IMR-90 (cell line): ENCODE results near the gene TRAPPC2L. TPM values are rescaled to one million over a fixed set of nuclear protein-coding genes. Genes with fewer than 3 reads are reported as not detected.

ENCODE experiments used
- ATAC-seq: fragments of 200-7000 bp; cut with Tn5 transposase; 2 replicates; pipeline ENCODE4 v1.9.1; 2020; ENCODE audit warnings: low read depth, mild to moderate bottlenecking, moderate library complexity
- BruUV-seq: library from RNA; stranded (reverse); fragments of 400-500 nt; replicated peaks from 2 replicates; lab custom pipeline; 2021; lab: Mats Ljungman, UMichigan
- CTCF ChIA-PET: fragments of 300-600 bp; formaldehyde crosslinking; extraction: SDS; loops from one replicate; lab custom pipeline; 2021; ENCODE audit warnings: antibody characterized with exemption; lab: Yijun Ruan, JAX
- POLR2A ChIA-PET: fragments of 300-600 bp; sonication (Branson Sonifier 250); formaldehyde crosslinking; loops from one replicate; lab custom pipeline; 2022; ENCODE audit warnings: antibody characterized with exemption; ENCODE audit not compliant: unreplicated experiment; lab: Charles Lee
- DNase-seq: peaks from one replicate; pipeline ENCODE4 v3.0.0; 2013
- H2AFZ ChIP-seq: replicated peaks from 2 replicates; pipeline ENCODE3; 2013; ENCODE audit warnings: low read length, mild to moderate bottlenecking; ENCODE audit not compliant: poor library complexity
- H2AK5ac ChIP-seq: 2 replicates; pipeline ENCODE4 v1.6.1; 2013; ENCODE audit warnings: low read depth, low read length, inconsistent platforms
- H2AK9ac ChIP-seq: replicated peaks from 2 replicates; pipeline ENCODE3; 2013; ENCODE audit warnings: mild to moderate bottlenecking, low read depth, low read length, moderate library complexity; ENCODE audit not compliant: poor library complexity
- H2BK120ac ChIP-seq: 2 replicates; pipeline ENCODE4 v1.6.1; 2013; ENCODE audit warnings: low read depth, low read length, inconsistent platforms
- H2BK15ac ChIP-seq: 3 replicates; pipeline ENCODE4 v1.6.1; 2013; ENCODE audit warnings: low read depth, low read length, inconsistent platforms
- H2BK20ac ChIP-seq: 2 replicates; pipeline ENCODE4 v1.6.1; 2013; ENCODE audit warnings: low read depth, mild to moderate bottlenecking, inconsistent platforms, low read length, moderate library complexity
- H2BK5ac ChIP-seq: 2 replicates; pipeline ENCODE4 v1.6.1; 2013; ENCODE audit warnings: mild to moderate bottlenecking, low read depth, low read length, inconsistent platforms; ENCODE audit not compliant: poor library complexity, severe bottlenecking
- H3K14ac ChIP-seq: replicated peaks from 2 replicates; pipeline ENCODE4 v1.6.1; 2013; ENCODE audit warnings: low read depth, low read length, inconsistent platforms
- H3K18ac ChIP-seq: 2 replicates; pipeline ENCODE4 v1.6.1; 2013; ENCODE audit warnings: low read depth, low read length, control low read depth
- H3K23ac ChIP-seq: 2 replicates; pipeline ENCODE4 v1.6.1; 2013; ENCODE audit warnings: low read depth, low read length, inconsistent platforms
- H3K27ac ChIP-seq: 2 replicates; pipeline ENCODE4 v1.5.1; 2013; ENCODE audit warnings: mild to moderate bottlenecking, control low read depth, low read length; ENCODE audit not compliant: insufficient read depth
- H3K27me3 ChIP-seq: 2 replicates; pipeline ENCODE4 v1.6.1; 2013; ENCODE audit warnings: low read length; ENCODE audit not compliant: control insufficient read depth, insufficient read depth
- H3K36me3 ChIP-seq: 2 replicates; pipeline ENCODE4 v1.6.1; 2013; ENCODE audit warnings: low read length, mixed read lengths; ENCODE audit not compliant: control insufficient read depth, insufficient read depth
- H3K4ac ChIP-seq: 2 replicates; pipeline ENCODE4 v1.6.1; 2013; ENCODE audit warnings: low read depth, low read length, inconsistent platforms
- H3K4me1 ChIP-seq: 2 replicates; pipeline ENCODE4 v1.6.1; 2013; ENCODE audit warnings: low read length, mixed read lengths; ENCODE audit not compliant: control insufficient read depth, insufficient read depth
- H3K4me2 ChIP-seq: 2 replicates; pipeline ENCODE4 v1.6.1; 2013; ENCODE audit warnings: low read depth, mild to moderate bottlenecking, control low read depth, low read length, moderate library complexity
- H3K4me3 ChIP-seq: 2 replicates; pipeline ENCODE4 v1.5.1; 2013; ENCODE audit warnings: low read depth, mild to moderate bottlenecking, control low read depth, low read length, moderate library complexity; ENCODE audit not compliant: insufficient read depth
- H3K56ac ChIP-seq: 2 replicates; pipeline ENCODE4 v1.6.1; 2013; ENCODE audit warnings: low read length, inconsistent platforms; ENCODE audit not compliant: insufficient read depth; ENCODE audit errors: extremely low read depth
- H3K79me1 ChIP-seq, 2 experiments: 2 replicates each; pipeline ENCODE4 v1.6.1; 2013; ENCODE audit warnings: low read length in 2 of 2, inconsistent platforms in 1 of 2, low read depth in 1 of 2
- H3K9ac ChIP-seq: 2 replicates; pipeline ENCODE4 v1.6.1; 2013; ENCODE audit warnings: low read depth, low read length, control low read depth
- H3K9me1 ChIP-seq: 2 replicates; pipeline ENCODE4 v1.6.1; 2013; ENCODE audit warnings: low read length, inconsistent platforms; ENCODE audit not compliant: insufficient read depth
- H3K9me3 ChIP-seq: 2 replicates; pipeline ENCODE4 v1.6.1; 2013; ENCODE audit warnings: low read length; ENCODE audit not compliant: control insufficient read depth, insufficient read depth
- H4K20me1 ChIP-seq: 2 replicates; pipeline ENCODE4 v1.6.1; 2013; ENCODE audit warnings: low read length, inconsistent platforms; ENCODE audit not compliant: insufficient read depth
- H4K5ac ChIP-seq: 2 replicates; pipeline ENCODE4 v1.6.1; 2013; ENCODE audit warnings: mild to moderate bottlenecking, low read depth, low read length, control low read depth
- H4K8ac ChIP-seq, 2 experiments: 2 replicates each; pipeline ENCODE4 v1.6.1; 2013; ENCODE audit warnings: low read depth in 2 of 2, low read length in 2 of 2, control low read depth in 1 of 2, inconsistent platforms in 1 of 2
- H4K91ac ChIP-seq: 2 replicates; pipeline ENCODE4 v1.6.1; 2013; ENCODE audit warnings: low read depth, low read length, inconsistent platforms; ENCODE audit not compliant: insufficient read depth
- RFX5 ChIP-seq: IDR thresholded peaks from 2 replicates; pipeline ENCODE4 v1.8.0; 2012; ENCODE audit warnings: low read depth, mild to moderate bottlenecking, low read length, moderate library complexity
- WGBS, 2 experiments: methylation state at CpG; one replicate each; pipeline versions ENCODE4 v1.1.5 to v1.1.7; 2013; ENCODE audit warnings: missing lambda C conversion rate in 2 of 2; ENCODE audit not compliant: insufficient read length in 1 of 2; ENCODE audit errors: extremely low coverage in 2 of 2; 5-methylcytosine and 5-hydroxymethylcytosine counted together
- dilution Hi-C: fragments of 300-500 bp; cut with HindIII; formaldehyde crosslinking; loops from one replicate; pipeline ENCODE4 v1.14.3; 2018; ENCODE audit warnings: low sequenced_read_pairs; ENCODE audit not compliant: unreplicated experiment
- in situ Hi-C: fragments of 300-500 bp; cut with MboI; formaldehyde crosslinking; loops from 3 replicates; pipeline ENCODE4 v1.14.3; 2019; ENCODE audit warnings: low sequenced_read_pairs, inconsistent platforms, mixed read lengths
- intact Hi-C: fragments of 100-400 bp; cut with micrococcal nuclease; formaldehyde crosslinking; loops from 2 replicates; pipeline ENCODE4 v1.10.0; 2022
- polyA plus RNA-seq, 3 experiments: library from polyadenylated mRNA; depleted of rRNA; stranded (reverse); fragments of >200 nt; gene quantifications; 2 replicates each; pipeline ENCODE4 v1.2.3, GENCODE V29; 2012; ENCODE audit warnings: low replicate concordance in 1 of 3
- total RNA-seq: library from RNA; depleted of rRNA; stranded (reverse); fragments of >200 nt; gene quantifications from 2 replicates; pipeline ENCODE4 v1.2.3, GENCODE V29; 2012

TRAPPC2L gene
- total and polyA plus RNA-seq, 2 of the 4 experiments (the other 2 are of a cell fraction): 102 to 109 TPM

DNA sequence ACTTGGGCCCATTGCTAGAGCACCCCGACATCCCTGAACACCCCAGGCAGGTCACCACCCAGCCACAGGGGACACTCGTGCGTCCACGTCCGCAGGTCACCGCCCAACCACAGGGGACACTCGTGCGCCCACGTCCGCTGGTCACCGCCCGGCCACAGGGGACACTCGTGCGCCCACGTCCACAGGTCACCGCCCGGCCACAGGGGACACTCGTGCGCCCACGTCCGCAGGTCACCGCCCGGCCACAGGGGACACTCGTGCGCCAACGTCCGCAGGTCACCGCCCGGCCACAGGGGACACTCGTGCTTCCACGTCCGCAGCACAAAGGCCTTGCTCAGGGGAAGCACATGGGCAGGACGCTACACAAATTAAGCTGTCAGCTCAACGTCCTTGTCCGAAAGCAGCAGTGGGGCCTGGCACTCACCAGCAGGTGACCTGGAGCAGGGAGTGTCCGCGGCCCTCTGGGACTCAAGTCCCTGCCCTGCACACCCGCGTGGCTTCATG, 17.8 kb upstream of the TRAPPC2L start:
- H2AK5ac ChIP-seq: no peak overlapping the region
- no peak overlapping the region for H3K9ac ChIP-seq
- dilution Hi-C loops (no loop called here), in situ Hi-C loops (no loop called here), intact Hi-C loops (no loop called here)
- H2AFZ ChIP-seq: no peak overlapping the region
- H3K27me3 ChIP-seq: no peaks in the 10 kb centered on the region
- peaks cover 0 to 4% of the 10 kb centered on the region in 2 experiments; a peak in 1 of 4 replicates for H3K79me1 ChIP-seq
- H3K36me3 ChIP-seq: peaks cover 38% of the 10 kb centered on the region
- no peak overlapping the region for H4K5ac ChIP-seq
- peaks cover 8% of the 10 kb centered on the region; the same call in 1 of the 2 replicates for H4K20me1 ChIP-seq
- H3K9me3 ChIP-seq: no peaks in the 10 kb centered on the region
- H3K23ac ChIP-seq: no peak overlapping the region
- H3K14ac ChIP-seq: no peak overlapping the region
- H4K91ac ChIP-seq: no peak overlapping the region
- no peak overlapping the region for H2BK15ac ChIP-seq
- no peaks in the 10 kb centered on the region for H3K4me1 ChIP-seq
- H4K8ac ChIP-seq: no peak overlapping the region
- H3K56ac ChIP-seq: no peak overlapping the region
- no peak overlapping the region for H2BK5ac ChIP-seq
- H3K4me3 ChIP-seq: no peak overlapping the region
- H3K27ac ChIP-seq: no peak overlapping the region
- BruUV-seq: no TSS peak
- no peak overlapping the region for H3K4me2 ChIP-seq
- no peaks in the 10 kb centered on the region for H3K9me1 ChIP-seq
- ChIA-PET CTCF (no interaction called here), POLR2A (no interaction called here)
- no peak for TF ChIP-seq RFX5
- no peak for ATAC-seq
- no peak overlapping the region for H2BK20ac ChIP-seq
- H2BK120ac ChIP-seq: no peak overlapping the region
- DNase-seq: no peak
- H3K4ac ChIP-seq: no peak overlapping the region
- no peak overlapping the region for H3K18ac ChIP-seq
- 91% methylated on average over 28 of the region's 39 CpGs; no CpG with 5 or more reads in 1 of the 2 experiments for WGBS, 2 experiments
- no peak overlapping the region for H2AK9ac ChIP-seq
